ENCODE data around the gene CYP26B1. TPM values are rescaled to one million over a fixed set of nuclear protein-coding genes. Genes with fewer than 3 reads are reported as not detected.
"Not testable (repeated sequence)": the region's sequence is repeated elsewhere in the genome, so short reads cannot be mapped to it uniquely, and the experiment has no call there.

Gene CYP26B1
- total and polyA plus RNA-seq, 12 donors = 0.88 to 8.3 (median 4.7) TPM

- Histone ChIP-seq H3K9me3 (no peaks in the 10 kb centered on the region), H3K36me3 (no peaks in the 10 kb centered on the region), H3K27ac (no peak overlapping the region), H3K27me3 (peaks cover 0 to 7% (median 0%) of the 10 kb centered on the region in 7 donors), H3K4me3 (no peak overlapping the region), H3K4me1 (no peaks in the 10 kb centered on the region)
- TF ChIP-seq CTCF (IDR thresholded peaks at IDR 0.05) = no peak
- WGBS, 2 donors = 74 to 77% methylated on average over 4 of the region's 4 CpGs
- DNase-seq = no peak
- no peak for ATAC-seq
- intact Hi-C loops (cut with DNase I) = no loop called here
Measured at GRCh38 chr2:72090781-72091482, 56.7 kb downstream of the CYP26B1 start.

- DNase-seq (no peak), ATAC-seq (no peak)
- Histone ChIP-seq H3K4me3 (no peak overlapping the region), H3K9me3 (no peaks in the 10 kb centered on the region), H3K27ac (no peak overlapping the region), H3K4me1 (no peaks in the 10 kb centered on the region), H3K27me3 (peaks cover 0 to 7% (median 0%) of the 10 kb centered on the region in 7 donors), H3K36me3 (no peaks in the 10 kb centered on the region)
- intact Hi-C loops (cut with DNase I) = no loop called here
- no peak for TF ChIP-seq CTCF (IDR thresholded peaks at IDR 0.05)
- 73 to 78% methylated on average over 8 of the region's 8 CpGs for WGBS, 2 donors
Measured at GRCh38 chr2:72090271-72090720, 57.4 kb downstream of the CYP26B1 start.

DNA sequence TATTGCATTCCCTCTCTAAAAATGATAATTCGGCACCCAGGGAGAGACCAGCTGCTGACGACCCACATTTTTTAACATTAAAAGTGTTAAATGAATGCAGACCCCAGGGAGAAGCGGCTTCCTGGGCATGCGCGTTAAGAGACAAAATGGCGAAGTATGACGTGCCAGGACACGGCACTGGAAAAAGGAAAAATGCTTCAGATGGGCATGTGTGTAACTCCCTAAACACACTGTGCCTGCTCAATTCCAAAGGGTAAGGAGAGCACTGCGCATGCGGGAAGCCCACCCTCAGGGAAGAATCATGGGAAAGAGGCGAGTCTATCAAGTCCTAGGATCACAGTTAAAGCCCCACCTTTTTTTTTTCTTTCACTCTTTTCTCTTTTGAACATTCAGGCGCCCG lies 58.1 kb downstream of the CYP26B1 start:
- WGBS, 2 donors = 89% methylated on average over 13 of the region's 13 CpGs
- no peak overlapping the region for H3K27ac ChIP-seq
- H3K9me3 ChIP-seq = no peaks in the 10 kb centered on the region
- H3K4me1 ChIP-seq = no peaks in the 10 kb centered on the region
- peaks cover 0 to 7% (median 0%) of the 10 kb centered on the region in 7 donors for H3K27me3 ChIP-seq
- no peaks in the 10 kb centered on the region for H3K36me3 ChIP-seq
- TF ChIP-seq CTCF (IDR thresholded peaks at IDR 0.05) = no peak
- no peak for DNase-seq
- no peak for ATAC-seq
- intact Hi-C loops (cut with DNase I) = no loop called here
- no peak overlapping the region for H3K4me3 ChIP-seq

DNA sequence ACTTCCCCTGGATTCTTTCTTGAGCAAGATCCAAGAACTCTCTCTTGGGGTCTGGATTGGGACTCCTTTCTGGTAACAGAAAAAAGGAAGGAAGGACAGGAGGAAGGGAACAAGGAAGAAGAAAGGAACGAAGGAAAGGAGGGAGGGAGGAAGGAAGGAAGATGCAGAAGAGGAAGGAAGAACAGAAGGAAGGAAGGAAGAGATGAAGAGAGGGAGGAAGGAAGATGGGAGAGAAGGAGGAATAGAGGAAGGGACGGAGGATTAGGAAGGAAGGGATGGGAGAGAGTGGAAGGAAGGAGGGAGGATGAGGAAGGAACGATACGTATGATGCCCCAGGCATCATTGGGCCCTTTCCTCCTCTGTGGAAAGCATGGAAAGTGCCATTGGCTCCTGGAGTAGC lies 58.6 kb downstream of the CYP26B1 start:
- Histone ChIP-seq H3K27ac (no peak overlapping the region), H3K27me3 (peaks cover 0 to 7% (median 0%) of the 10 kb centered on the region in 7 donors), H3K36me3 (no peaks in the 10 kb centered on the region), H3K9me3 (no peaks in the 10 kb centered on the region), H3K4me1 (no peaks in the 10 kb centered on the region), H3K4me3 (no peak overlapping the region)
- 69 to 73% methylated on average over 4 of the region's 4 CpGs for WGBS, 2 donors
- TF ChIP-seq CTCF (IDR thresholded peaks at IDR 0.05) = no peak
- intact Hi-C loops (cut with DNase I) = no loop called here
- ATAC-seq (no peak), DNase-seq (no peak)

- DNase-seq; H3K27ac ChIP-seq; H3K9me3 ChIP-seq; H3K4me1 ChIP-seq; H3K4me3 ChIP-seq; H3K27me3 ChIP-seq; intact Hi-C loops (cut with DNase I); ATAC-seq; H3K36me3 ChIP-seq: not testable (repeated sequence)
- 86 to 90% methylated on average over 25 to 39 of the region's 41 CpGs for WGBS, 2 donors
Measured at GRCh38 chr2:72086871-72087633, 60.6 kb downstream of the CYP26B1 start.

All from heart right ventricle (tissue), 16 donors.